ENCODE measurements around the gene CIDEA.
"Not testable (repeated sequence)": the region's sequence is repeated elsewhere in the genome, so short reads cannot be mapped to it uniquely, and the experiment has no call there.

Gene CIDEA

GRCh38 chr18:12254136-12254819 lies at the start of gene CIDEA:
Gene CIDEA (plus strand): TSS chr18:12254361. CDS start chr18:12254384, 23 bp downstream.
- DNase-seq, result no peak

- not testable (repeated sequence) for DNase-seq
These were observed 45.6 kb upstream of the CIDEA start for GRCh38 chr18:12208296-12209153.

- DNase-seq, result not testable (repeated sequence)
These were observed 41.9 kb upstream of the CIDEA start for GRCh38 chr18:12212308-12212707.

- DNase-seq, result peak; percentile 4
These were observed 39.7 kb upstream of the CIDEA start for GRCh38 chr18:12214296-12215005.

- not testable (repeated sequence) for DNase-seq
These were observed 37.7 kb upstream of the CIDEA start for GRCh38 chr18:12216471-12216870.

- not testable (repeated sequence) for DNase-seq
These were observed 35.6 kb upstream of the CIDEA start for GRCh38 chr18:12218603-12219002.

- not testable (repeated sequence) for DNase-seq
These were observed 32.1 kb upstream of the CIDEA start for GRCh38 chr18:12222041-12222440.

- not testable (repeated sequence) for DNase-seq
These were observed 30.8 kb upstream of the CIDEA start for GRCh38 chr18:12223326-12223725.

GRCh38 chr18:12226807-12227206 lies 27.4 kb upstream of the CIDEA start:
- not testable (repeated sequence) for DNase-seq

- not testable (repeated sequence) for DNase-seq
These were observed 26.6 kb upstream of the CIDEA start for GRCh38 chr18:12227399-12228186.

GRCh38 chr18:12228308-12228707 lies 25.9 kb upstream of the CIDEA start:
- DNase-seq, result not testable (repeated sequence)

GRCh38 chr18:12230561-12230960 lies 23.6 kb upstream of the CIDEA start:
- not testable (repeated sequence) for DNase-seq

GRCh38 chr18:12231040-12231882 lies 22.9 kb upstream of the CIDEA start:
- DNase-seq, result no peak

- DNase-seq, result no peak
These were observed 22.2 kb upstream of the CIDEA start for GRCh38 chr18:12231986-12232385.

GRCh38 chr18:12233378-12233777 lies 20.8 kb upstream of the CIDEA start:
- no peak for DNase-seq

GRCh38 chr18:12234451-12235190 lies 19.5 kb upstream of the CIDEA start:
- DNase-seq, result no peak

- no peak for DNase-seq
These were observed 18.0 kb upstream of the CIDEA start for GRCh38 chr18:12236141-12236540.

- peak; percentile 50 for DNase-seq
These were observed 17.0 kb upstream of the CIDEA start for GRCh38 chr18:12236934-12237832.

- DNase-seq, result peak; percentile 38
These were observed 15.3 kb upstream of the CIDEA start for GRCh38 chr18:12238826-12239225.

GRCh38 chr18:12239431-12239830 lies 14.7 kb upstream of the CIDEA start:
- no peak for DNase-seq

Measured in inflammatory macrophage treated with lipopolysaccharide for 4 hours (primary cell).